ENCODE data around the gene SANBR. TPM values are rescaled to one million over a fixed set of nuclear protein-coding genes. Genes with fewer than 3 reads are reported as not detected.

The SANBR gene
- total RNA-seq, 1 experiment from 2014 or later = 21.6 TPM

Other genes with a start within 250 kb of the SANBR start
- 12.4 and 16.1 TPM in 2 replicates for gene REL, start 184.3 kb upstream of the SANBR start, total RNA-seq (2014; rRNA removed; shearing (Covaris generic))
- gene PEX13, start 48.2 kb upstream of the SANBR start, total RNA-seq (2014; rRNA removed; shearing (Covaris generic)) = 37.9 and 40.0 TPM in 2 replicates
- 8.9 and 9.0 TPM in 2 replicates for gene PUS10, start 47.6 kb upstream of the SANBR start, total RNA-seq (2014; rRNA removed; shearing (Covaris generic))
- 16.4 and 19.9 TPM in 2 replicates for gene C2orf74, start 96.3 kb downstream of the SANBR start, total RNA-seq (2014; rRNA removed; shearing (Covaris generic))